ENCODE measurements around the gene COG7. TPM values are rescaled to one million over a fixed set of nuclear protein-coding genes. Genes with fewer than 3 reads are reported as not detected.
A peak's percentile ranks its signal among the peaks of the same experiment; 100 is the strongest.

COG7 gene
- total RNA-seq, 3 donors from 2014 or later, result 12.8 to 31.6 (median 29.2) TPM

DNA sequence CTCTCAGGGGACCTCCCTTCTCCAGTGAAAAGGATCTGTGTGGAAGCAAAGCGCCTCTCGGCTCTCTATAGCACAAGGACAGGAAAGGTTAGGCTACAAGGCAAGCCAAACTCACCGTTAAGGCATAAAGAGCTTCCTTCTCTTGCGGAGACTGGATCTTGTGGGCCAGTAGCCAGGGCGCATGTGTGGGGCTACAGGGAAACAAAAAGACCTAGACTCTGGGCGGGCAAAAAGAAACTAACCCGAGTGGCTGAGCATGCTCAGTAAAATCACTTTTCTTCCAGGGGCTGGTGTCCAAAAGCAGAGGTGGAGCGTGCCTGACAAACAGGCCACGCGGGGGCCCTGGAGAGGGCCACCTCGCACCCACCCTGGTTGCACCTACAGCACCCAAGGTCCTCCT lies 41.2 kb upstream of the COG7 start:
- no peaks in the 10 kb centered on the region for H3K36me3 ChIP-seq
- TF ChIP-seq, protein P1, sequence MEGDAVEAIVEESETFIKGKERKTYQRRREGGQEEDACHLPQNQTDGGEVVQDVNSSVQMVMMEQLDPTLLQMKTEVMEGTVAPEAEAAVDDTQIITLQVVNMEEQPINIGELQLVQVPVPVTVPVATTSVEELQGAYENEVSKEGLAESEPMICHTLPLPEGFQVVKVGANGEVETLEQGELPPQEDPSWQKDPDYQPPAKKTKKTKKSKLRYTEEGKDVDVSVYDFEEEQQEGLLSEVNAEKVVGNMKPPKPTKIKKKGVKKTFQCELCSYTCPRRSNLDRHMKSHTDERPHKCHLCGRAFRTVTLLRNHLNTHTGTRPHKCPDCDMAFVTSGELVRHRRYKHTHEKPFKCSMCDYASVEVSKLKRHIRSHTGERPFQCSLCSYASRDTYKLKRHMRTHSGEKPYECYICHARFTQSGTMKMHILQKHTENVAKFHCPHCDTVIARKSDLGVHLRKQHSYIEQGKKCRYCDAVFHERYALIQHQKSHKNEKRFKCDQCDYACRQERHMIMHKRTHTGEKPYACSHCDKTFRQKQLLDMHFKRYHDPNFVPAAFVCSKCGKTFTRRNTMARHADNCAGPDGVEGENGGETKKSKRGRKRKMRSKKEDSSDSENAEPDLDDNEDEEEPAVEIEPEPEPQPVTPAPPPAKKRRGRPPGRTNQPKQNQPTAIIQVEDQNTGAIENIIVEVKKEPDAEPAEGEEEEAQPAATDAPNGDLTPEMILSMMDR (IDR thresholded peaks at IDR 0.05), result no peak
- no peak for TF ChIP-seq POLR2A (IDR thresholded peaks at IDR 0.05)
- no peak for TF ChIP-seq POLR2AphosphoS5 (IDR thresholded peaks at IDR 0.05)
- H3K27me3 ChIP-seq, result no peaks in the 10 kb centered on the region
- intact Hi-C loops (cut with DNase I; ENCODE audit: low total_unique reads), result no loop called here
- peak overlapping the region in 2 of 3 donors; percentile 21 to 36 for H3K4me3 ChIP-seq
- H3K27ac ChIP-seq, result peak overlapping the region; percentile 78 to 86
- no peaks in the 10 kb centered on the region for H3K9me3 ChIP-seq
- peak in 1 of 2 donors; percentile 68 for DNase-seq (ENCODE audit: low spot score in 2 of 2)
- peaks cover 0 to 19% of the 10 kb centered on the region in 2 donors for H3K4me1 ChIP-seq

DNA sequence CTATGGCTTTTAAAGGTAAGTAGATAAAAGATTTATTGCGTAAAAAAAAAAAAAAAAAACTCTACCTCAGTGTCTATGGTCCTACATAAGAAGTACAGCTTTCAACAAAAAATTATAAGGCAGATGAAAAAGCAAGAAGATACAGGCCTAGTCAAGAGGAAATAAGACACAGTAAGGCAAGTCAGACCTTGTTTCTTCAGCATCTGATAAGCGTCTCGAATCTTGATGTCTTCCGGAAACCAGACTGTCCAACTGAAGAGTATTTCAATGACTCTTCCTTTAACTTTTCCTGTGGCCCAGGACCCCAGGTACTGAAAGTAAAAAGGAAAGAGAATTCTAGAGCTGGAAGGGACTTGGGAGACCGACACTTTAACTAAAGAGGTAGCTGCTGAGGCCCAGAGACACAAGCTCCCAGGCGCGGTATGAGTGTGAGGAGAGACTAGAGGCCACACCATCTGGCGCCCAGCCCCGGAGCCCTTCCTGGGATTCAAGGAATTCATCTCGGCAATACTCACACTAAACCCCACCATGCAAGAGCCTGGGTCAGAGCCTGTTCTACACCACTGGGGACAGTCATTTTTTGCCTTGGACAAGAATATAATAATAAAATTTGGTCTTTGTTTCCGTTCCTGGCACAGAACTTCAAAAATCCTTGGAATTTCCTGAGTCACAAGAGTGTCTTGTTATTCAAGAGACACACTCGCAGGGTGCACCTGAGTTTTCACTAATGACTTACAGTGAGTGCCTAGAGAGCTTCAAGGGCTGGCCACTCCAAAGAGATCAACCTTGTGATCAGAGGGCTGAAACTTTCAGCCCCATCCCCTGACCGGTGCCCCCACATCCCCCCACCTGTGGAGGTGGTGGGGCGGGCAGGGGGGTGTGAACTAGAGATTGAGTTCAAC lies 38.8 kb upstream of the COG7 start:
- no peak overlapping the region for H3K4me3 ChIP-seq
- TF ChIP-seq, protein P1 (IDR thresholded peaks at IDR 0.05), result peak in 1 of 3 donors; percentile 25
- no peak for TF ChIP-seq POLR2AphosphoS5 (IDR thresholded peaks at IDR 0.05)
- no peak for TF ChIP-seq POLR2A (IDR thresholded peaks at IDR 0.05)
- H3K27ac ChIP-seq, result peak overlapping the region; percentile 75 to 86
- intact Hi-C loops (cut with DNase I; ENCODE audit: low total_unique reads), result no loop called here
- H3K36me3 ChIP-seq, result no peaks in the 10 kb centered on the region
- H3K9me3 ChIP-seq, result no peaks in the 10 kb centered on the region
- no peaks in the 10 kb centered on the region for H3K27me3 ChIP-seq
- DNase-seq (ENCODE audit: low spot score in 2 of 2), result peak in 1 of 2 donors; percentile 73
- peaks cover 0 to 10% of the 10 kb centered on the region in 2 donors for H3K4me1 ChIP-seq

DNA sequence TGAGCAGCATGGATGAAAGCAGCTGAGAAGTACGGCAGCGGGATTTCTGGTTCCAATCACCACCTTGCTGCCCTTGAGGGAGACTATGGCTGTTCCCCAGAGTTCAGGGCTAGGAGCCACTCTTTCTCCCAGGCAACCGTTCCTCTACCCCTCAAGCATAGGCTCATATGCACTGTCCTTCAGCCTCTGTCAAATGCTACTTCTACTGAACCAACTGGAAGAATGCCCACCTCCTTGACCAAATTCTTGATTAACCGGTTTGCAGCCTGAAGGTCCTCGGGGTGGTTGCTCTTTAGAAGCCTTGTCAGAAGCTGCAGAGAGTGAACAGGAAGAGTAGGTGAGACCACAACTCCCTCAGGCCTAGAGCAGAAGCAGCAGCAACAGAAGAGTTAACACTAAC lies 33.5 kb upstream of the COG7 start:
- H3K36me3 ChIP-seq, result no peaks in the 10 kb centered on the region
- TF ChIP-seq POLR2AphosphoS5 (IDR thresholded peaks at IDR 0.05) (peak in 1 of 3 donors; percentile 44), POLR2A (IDR thresholded peaks at IDR 0.05) (no peak)
- H3K4me1 ChIP-seq, result no peaks in the 10 kb centered on the region
- H3K27me3 ChIP-seq, result no peaks in the 10 kb centered on the region
- no peak overlapping the region for H3K4me3 ChIP-seq
- peak in 1 of 2 donors; percentile 51 for DNase-seq (ENCODE audit: low spot score in 2 of 2)
- intact Hi-C loops (cut with DNase I; ENCODE audit: low total_unique reads), result no loop called here
- peak overlapping the region; percentile 29 to 44 for H3K27ac ChIP-seq
- no peaks in the 10 kb centered on the region for H3K9me3 ChIP-seq

DNA sequence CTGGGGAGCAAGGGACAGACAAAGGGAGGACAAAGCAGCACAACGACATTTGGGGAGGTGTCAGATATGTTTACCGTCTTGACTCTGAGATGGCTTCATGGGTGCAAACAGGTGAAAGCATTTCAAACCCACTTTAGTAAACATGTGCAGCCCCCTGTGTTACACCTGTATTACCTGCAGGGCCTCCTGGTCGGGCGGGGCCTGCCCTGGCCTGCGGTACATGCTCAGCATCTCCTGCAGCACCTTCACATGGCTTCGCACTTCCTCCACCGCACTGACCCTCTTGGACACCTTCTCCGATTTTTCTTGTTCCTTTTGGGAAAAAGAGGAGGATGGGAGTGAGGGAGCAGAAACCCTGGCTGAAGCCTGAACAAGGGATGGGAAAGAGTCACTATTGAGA lies 32.9 kb upstream of the COG7 start:
- DNase-seq (ENCODE audit: low spot score in 2 of 2), result no peak
- H3K4me3 ChIP-seq, result no peak overlapping the region
- no peaks in the 10 kb centered on the region for H3K4me1 ChIP-seq
- no peaks in the 10 kb centered on the region for H3K36me3 ChIP-seq
- no peaks in the 10 kb centered on the region for H3K9me3 ChIP-seq
- TF ChIP-seq, protein P1 (IDR thresholded peaks at IDR 0.05), result no peak
- no peak for TF ChIP-seq POLR2AphosphoS5 (IDR thresholded peaks at IDR 0.05)
- no peak for TF ChIP-seq POLR2A (IDR thresholded peaks at IDR 0.05)
- intact Hi-C loops (cut with DNase I; ENCODE audit: low total_unique reads), result no loop called here
- peak overlapping the region; percentile 29 to 44 for H3K27ac ChIP-seq
- no peaks in the 10 kb centered on the region for H3K27me3 ChIP-seq

DNA sequence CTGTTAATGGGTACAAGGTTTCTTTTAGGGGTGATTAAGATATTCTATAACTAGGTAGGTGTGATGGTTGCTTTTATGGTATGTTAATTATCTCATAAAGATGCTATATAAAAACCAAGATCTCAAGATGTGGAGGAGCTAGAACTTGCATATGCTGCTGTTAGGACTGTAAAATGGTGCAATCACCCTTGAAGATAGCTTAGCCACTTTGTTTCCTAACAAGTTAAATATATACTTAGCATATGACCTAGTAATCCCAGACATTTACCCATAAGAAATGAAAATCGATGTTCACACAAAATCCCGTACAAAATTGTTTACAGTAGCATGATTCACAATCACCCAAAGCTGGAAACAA lies 32.2 kb upstream of the COG7 start:
- H3K27me3 ChIP-seq, result no peaks in the 10 kb centered on the region
- H3K4me3 ChIP-seq, result no peak overlapping the region
- intact Hi-C loops (cut with DNase I; ENCODE audit: low total_unique reads), result no loop called here
- TF ChIP-seq, protein P1 (IDR thresholded peaks at IDR 0.05), result no peak
- TF ChIP-seq POLR2A (IDR thresholded peaks at IDR 0.05), result no peak
- no peak for TF ChIP-seq POLR2AphosphoS5 (IDR thresholded peaks at IDR 0.05)
- H3K36me3 ChIP-seq, result no peaks in the 10 kb centered on the region
- no peak for DNase-seq (ENCODE audit: low spot score in 2 of 2)
- H3K9me3 ChIP-seq, result no peaks in the 10 kb centered on the region
- H3K4me1 ChIP-seq, result no peaks in the 10 kb centered on the region
- no peak overlapping the region for H3K27ac ChIP-seq

Data from breast epithelium (tissue), 4 donors.